Measurements from ENCODE around the gene RARA.

RARA gene

DNA sequence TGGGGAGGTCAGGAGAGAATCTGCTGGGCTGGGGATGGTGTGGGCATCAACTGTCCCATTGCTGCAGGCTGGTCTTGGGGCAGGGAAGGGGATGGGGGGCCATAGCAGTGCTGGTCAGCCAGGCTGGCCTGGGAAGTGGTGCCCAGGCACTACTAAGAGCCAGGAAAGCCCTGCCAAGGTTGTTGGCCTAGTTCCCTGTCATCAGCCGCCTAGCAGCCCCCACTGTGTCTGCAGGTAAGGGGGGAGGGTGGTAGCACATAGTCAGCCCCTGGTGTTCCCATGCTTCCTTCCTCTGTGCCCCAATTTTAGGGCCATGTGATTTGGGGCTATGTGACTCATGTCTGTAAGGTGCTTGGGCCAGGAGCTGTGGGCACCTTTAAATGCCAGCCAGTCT lies 37.8 kb downstream of the RARA start:
- no peak for DNase-seq

DNA sequence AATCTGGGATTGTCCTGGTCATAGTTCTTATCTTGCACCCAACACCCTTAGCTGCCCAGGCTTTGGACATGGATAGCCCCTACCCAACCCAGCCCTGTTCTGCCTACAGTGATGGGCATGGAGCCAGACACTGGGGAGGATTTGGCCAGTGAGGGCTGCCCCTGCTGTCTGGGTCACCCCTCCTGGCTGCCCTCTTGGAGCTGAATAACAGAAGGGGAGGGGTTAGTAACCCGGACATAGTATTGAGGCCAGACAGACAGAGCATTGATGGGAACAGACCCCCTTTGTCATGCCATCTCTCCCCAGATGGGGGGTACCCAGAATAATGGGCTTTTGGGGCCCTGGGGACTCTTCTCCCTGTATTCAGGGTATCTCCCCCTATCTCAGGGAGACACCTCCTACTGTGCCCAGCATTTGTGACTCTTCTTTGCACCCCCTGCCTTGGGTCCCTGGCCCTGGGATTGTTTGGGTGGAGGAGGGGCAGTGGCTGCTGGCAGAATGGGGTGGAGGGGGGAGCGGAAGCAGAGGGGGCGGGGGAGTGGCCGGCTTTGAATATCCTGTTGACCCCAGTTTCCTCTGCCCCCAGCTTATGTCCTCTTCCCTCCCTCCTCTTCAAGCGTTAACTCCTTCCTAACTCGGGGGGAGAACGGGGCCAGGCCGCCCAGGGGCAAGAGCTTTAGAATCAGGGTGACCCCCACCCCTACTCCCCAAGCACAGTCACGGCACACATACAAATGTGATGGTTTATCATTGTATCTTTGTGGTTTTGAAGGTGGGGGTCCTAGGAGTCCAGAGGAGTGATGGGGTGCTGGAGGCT lies 38.5 kb downstream of the RARA start:
- no peak for DNase-seq

DNA sequence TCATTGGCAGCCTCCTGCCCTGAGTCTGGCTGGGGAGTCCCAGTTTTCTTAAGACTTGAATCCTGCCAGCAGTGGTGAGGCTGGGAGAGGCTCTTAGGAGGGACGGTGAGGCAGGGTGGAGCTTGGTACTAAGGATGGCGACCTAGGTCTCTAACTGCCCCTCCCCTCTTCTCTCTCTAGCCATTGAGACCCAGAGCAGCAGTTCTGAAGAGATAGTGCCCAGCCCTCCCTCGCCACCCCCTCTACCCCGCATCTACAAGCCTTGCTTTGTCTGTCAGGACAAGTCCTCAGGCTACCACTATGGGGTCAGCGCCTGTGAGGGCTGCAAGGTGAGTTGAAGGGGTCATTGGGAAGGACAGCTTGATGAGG lies 39.1 kb downstream of the RARA start:
- no peak for DNase-seq

DNA sequence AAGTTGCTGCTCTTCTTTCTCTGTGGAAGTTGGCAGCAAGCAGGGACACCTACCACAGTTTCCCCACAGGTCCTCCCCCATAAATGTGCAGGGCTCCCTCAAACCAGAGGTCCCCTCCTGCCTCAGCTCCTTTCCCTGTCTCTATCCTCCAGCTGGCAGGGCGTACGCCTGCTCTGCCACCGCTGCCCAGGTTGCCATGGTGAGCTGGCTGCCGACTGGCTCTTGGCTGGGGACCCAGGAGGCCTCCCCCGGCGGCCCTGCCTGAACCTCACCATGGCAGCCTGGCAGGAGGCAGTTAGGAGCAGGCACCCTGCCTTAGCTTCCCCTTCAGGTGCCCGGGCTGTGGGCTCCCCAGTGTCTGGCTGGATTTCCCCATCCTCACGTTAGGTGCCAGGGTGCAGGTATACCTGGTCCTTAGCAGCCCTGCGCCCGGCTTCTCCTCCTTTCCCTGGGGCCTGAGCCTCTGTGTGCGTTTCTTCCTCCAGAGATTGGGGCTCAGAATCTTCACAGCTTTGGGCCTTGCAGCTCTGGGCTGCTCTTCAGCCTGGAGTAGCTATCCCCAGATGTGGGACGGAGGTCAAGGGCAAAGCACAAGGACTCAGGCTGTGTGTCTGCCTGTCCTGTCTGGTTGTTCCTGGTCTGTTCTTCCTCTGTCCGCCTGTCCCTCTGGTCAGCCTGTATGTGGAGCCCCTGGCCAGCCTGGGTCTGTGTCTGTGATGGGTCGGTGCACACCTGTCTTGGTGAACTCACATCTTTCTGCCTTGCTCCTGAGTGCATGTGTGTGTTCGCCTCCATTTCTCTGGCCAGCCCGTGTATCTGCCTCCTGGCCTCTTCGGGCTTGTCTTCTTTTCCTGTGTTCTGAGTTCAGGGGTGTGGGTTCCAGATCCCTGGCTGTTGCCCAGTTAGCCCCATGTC lies 39.8 kb downstream of the RARA start:
- peak; percentile 59 for DNase-seq

DNA sequence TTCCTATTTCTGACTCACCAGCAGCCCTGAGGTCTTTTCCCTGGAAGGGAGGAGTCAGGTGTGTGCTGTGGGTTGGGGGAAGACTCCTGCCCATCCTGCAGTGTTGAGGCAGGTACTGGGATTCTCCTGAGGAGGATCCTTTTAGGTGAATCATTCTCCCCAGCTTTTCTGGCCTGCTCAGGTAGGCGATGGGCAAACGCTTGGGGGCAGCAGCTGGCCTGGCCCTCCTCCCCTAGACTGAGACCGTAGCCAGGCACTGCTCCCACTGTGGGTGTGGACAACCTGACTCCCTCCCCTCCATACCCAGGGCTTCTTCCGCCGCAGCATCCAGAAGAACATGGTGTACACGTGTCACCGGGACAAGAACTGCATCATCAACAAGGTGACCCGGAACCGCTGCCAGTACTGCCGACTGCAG lies 40.5 kb downstream of the RARA start:
- no peak for DNase-seq

DNA sequence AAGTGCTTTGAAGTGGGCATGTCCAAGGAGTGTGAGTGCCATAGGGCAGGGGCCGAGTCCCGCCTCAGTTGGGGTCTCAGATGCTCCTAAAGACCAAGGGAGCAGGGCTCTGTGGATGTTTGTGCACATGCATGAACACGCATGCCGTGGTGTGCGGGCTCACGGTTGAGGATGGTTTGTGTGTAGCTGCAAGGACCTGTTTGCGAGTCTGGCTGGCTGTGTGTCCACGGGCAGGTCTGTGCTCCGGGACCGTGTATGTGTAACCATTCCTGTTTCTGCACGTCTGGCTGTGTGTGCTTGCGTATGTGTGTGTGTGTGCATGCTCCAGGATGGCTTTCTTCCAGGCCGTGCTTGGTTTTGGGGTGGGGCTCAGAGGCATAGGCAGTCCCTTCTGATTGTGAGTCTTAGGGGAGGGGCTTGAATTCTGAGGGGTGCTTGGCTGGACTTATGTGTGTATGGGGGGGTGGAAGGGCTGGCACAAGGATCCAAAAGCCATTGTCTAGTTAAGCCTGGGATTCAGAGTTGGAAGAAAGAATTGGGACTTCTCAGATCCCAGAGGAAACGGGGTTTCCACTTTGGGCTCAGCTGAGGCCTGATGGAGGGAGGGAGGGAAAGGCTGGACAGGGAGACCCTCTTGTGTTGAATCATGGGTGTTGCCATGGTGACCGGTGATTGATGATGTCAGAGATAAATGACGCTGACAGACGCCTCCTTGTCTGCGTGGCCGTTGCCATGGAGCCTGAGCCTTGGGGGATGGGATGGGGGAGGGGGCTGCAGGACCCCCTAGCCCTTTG lies 41.1 kb downstream of the RARA start:
- peak; percentile 57 for DNase-seq

DNA sequence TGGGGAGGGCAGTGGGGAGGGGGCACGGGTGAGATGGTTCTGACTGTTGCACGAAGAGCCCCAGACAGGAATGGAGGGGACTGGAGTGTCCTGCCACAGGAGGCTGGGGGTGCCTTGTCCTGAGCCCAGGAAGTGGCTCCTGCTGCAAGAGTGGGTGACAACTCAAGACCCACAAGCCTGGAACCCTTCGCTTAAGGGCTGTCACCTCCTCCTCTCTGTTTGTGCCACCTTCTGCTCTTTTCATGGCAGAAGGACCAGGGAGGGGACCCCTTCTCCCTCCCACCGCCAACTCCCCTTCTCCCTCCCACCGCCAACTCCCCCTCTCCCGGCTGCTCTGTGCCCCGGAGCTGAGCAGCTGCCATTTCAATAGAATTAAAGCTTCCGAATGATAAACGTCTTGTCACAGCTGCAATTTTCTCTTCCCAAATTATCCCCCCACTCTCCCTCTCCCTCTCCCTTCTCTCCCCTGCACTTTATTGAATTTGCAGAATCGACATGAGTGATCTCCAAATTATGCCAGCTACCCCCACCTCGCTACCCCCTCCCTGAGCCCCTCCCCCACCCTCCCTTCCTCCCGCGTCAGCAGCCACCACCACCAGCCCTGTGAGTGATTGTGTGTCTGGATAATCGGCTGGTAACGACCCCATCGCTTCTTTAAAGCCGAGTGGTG lies 41.8 kb downstream of the RARA start:
- peak; percentile 67 for DNase-seq

DNA sequence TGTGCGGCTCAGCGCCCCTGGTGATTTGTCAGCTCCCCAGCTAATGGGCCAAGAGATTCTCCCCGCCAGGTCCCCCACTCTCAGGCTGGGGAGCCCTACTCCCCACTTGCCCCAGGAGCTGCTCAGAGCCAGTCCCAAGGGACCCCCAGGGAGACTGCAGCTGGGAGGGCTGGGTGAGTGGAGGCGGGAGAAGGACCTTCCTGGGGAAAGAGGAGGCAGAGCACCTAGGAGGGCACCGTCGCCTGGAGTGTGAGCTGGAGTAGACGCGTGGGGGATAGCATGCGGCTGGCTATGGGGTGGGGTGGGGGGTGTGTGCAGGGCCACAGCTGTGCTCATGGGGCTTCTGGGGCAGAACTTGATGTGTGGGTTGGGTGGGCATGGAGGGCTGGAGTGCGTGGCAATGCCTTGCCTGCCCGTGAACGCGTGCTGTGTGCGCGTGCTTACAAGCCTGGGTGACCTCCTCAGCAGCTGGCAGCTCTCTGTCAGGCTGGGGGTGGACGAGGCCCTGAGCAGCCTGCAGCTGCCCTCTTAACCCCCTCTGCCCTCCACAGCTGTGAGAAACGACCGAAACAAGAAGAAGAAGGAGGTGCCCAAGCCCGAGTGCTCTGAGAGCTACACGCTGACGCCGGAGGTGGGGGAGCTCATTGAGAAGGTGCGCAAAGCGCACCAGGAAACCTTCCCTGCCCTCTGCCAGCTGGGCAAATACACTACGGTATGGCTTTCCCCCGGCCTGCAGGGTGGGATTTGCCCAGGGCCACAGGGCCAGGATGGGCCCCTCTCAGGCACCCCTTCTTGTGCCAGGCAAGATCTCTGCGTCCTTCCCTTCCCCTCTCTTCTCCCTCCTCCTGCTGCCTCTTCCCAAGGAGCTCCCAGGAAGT lies 42.6 kb downstream of the RARA start:
- DNase-seq, result peak; percentile 64

DNA sequence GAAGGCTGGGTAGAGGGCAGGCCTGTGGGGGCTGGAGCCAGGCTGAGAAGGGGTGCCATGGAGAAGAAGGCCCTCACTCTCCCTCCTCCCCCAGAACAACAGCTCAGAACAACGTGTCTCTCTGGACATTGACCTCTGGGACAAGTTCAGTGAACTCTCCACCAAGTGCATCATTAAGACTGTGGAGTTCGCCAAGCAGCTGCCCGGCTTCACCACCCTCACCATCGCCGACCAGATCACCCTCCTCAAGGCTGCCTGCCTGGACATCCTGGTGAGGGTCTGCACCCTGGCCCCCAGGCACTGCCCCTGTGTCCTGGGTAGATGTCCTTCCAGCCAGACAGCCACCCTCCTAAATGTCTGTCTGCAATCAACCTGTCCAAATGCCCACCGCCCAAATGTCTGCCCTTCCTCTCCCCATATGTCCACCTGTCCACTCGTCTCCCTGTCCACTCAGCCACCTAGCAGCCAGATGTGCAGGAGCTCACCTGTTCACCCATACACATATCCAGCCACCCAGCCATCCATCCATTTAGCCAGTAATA lies 43.3 kb downstream of the RARA start:
- DNase-seq, result no peak

DNA sequence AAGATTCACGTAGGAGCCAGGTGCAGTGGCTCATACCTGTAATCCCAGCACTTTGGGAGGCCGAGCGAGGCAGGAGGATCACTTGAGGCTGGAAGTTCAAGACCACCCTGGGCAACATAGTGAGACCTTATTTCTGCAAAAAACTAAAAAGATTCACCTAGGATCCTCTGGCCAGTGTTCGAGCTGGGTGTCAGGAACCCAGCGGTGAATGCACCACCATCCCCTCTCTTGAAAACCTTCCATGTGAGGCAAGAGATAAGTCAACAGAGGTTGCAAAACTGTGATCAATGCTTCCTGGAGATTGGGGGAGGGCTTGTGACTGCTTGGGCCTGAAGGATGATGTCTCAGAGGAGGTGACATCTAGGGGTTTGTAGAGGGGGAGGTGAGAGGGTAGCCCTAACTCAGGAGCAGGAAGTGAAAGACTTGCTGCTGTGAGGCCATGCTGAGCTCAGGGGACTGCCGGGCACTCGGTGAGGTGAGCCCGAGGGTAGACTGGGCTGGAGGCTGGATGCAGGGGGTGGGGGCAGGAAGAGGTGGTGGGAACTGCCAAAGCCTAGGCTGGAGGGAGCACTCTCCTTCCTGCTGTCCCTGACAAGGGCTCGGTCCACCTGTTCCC lies 43.9 kb downstream of the RARA start:
- no peak for DNase-seq

DNA sequence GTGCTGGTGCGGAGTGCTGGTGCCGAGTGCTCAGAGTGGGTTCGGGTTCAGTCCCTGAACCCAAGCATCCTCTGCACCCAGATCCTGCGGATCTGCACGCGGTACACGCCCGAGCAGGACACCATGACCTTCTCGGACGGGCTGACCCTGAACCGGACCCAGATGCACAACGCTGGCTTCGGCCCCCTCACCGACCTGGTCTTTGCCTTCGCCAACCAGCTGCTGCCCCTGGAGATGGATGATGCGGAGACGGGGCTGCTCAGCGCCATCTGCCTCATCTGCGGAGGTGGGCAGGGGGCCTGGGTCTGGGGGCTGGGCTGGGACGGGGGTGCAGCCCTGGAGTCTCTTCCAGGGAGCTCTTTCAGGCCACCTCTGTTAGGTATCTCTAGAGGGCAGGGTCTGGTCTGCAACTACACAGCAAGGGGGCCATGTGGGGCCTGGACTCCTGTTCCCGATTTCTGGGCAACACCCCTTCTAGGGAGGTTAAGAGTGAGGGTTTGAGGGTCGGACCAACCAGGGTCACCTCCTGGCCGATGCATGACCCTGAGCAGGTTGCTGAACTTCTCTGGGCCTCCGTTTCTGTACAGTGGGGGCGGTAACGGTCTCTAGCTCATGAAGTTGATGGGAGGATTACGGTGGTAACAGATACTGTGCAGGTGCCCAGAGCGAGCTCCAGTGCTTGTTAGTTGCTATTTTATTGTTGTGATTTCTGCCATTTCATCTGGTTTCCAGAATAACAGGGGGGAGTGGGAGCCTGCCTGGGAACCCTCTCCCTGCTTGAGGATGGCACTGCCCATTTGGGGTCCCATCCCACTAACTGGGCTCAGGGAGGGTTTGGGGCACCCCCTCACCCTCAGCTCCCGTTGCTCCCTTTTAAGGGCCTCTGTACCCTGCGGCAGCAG lies 45.5 kb downstream of the RARA start:
- DNase-seq, result no peak

DNA sequence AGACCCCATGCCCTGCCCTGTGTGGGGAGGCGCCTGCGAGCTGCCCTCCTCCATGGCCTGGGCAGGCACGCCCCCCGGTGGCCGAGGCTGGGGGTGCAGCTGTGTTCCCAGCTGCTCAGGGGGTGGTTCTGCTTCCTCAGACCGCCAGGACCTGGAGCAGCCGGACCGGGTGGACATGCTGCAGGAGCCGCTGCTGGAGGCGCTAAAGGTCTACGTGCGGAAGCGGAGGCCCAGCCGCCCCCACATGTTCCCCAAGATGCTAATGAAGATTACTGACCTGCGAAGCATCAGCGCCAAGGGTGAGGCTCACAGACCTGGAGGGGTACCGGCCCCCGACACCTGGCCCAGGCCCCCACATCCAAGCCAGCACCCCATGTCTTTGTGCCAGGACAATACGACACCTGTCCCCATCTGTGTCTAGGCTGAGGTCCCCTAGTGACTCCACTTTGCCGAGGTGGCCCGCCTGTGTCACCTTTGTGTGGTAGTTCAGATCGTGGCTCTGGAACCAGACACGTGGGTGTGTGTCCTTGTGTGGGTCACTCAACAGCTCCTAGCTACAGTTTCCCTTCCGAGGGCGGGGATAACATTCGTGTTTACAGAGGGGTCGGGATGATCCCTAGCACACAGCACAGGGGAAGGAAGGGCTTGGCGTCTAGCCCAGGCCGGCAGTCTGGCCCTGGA lies 46.3 kb downstream of the RARA start:
- peak; percentile 16 for DNase-seq

DNA sequence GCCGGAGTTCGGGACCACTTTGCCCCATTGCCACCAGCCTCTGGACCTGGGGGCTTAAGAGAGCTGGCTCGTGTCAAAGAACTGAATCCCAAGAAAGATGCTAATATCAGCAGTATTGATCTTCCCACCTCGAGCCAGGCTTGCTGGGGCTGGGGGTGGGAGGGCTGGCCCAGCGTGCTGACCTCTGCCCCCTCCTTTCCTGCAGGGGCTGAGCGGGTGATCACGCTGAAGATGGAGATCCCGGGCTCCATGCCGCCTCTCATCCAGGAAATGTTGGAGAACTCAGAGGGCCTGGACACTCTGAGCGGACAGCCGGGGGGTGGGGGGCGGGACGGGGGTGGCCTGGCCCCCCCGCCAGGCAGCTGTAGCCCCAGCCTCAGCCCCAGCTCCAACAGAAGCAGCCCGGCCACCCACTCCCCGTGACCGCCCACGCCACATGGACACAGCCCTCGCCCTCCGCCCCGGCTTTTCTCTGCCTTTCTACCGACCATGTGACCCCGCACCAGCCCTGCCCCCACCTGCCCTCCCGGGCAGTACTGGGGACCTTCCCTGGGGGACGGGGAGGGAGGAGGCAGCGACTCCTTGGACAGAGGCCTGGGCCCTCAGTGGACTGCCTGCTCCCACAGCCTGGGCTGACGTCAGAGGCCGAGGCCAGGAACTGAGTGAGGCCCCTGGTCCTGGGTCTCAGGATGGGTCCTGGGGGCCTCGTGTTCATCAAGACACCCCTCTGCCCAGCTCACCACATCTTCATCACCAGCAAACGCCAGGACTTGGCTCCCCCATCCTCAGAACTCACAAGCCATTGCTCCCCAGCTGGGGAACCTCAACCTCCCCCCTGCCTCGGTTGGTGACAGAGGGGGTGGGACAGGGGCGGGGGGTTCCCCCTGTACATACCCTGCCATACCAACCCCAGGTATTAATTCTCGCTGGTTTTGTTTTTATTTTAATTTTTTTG lies 47.1 kb downstream of the RARA start:
- no peak for DNase-seq

DNA sequence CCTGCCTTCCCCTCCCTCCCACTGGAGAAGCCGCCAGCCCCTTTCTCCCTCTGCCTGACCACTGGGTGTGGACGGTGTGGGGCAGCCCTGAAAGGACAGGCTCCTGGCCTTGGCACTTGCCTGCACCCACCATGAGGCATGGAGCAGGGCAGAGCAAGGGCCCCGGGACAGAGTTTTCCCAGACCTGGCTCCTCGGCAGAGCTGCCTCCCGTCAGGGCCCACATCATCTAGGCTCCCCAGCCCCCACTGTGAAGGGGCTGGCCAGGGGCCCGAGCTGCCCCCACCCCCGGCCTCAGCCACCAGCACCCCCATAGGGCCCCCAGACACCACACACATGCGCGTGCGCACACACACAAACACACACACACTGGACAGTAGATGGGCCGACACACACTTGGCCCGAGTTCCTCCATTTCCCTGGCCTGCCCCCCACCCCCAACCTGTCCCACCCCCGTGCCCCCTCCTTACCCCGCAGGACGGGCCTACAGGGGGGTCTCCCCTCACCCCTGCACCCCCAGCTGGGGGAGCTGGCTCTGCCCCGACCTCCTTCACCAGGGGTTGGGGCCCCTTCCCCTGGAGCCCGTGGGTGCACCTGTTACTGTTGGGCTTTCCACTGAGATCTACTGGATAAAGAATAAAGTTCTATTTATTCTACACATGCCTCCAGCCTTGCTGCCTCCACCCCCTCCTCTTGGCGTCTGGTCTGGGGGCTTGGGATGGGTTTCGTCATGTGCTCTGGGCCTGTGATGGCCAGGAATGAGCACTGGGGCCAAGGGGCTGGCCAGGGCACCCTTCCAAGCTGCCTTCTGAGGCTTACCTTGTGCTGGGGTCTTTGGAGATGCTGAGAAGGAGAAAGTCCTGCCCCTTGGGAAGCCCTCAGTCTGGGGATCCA lies 48.3 kb downstream of the RARA start:
- no peak for DNase-seq

DNA sequence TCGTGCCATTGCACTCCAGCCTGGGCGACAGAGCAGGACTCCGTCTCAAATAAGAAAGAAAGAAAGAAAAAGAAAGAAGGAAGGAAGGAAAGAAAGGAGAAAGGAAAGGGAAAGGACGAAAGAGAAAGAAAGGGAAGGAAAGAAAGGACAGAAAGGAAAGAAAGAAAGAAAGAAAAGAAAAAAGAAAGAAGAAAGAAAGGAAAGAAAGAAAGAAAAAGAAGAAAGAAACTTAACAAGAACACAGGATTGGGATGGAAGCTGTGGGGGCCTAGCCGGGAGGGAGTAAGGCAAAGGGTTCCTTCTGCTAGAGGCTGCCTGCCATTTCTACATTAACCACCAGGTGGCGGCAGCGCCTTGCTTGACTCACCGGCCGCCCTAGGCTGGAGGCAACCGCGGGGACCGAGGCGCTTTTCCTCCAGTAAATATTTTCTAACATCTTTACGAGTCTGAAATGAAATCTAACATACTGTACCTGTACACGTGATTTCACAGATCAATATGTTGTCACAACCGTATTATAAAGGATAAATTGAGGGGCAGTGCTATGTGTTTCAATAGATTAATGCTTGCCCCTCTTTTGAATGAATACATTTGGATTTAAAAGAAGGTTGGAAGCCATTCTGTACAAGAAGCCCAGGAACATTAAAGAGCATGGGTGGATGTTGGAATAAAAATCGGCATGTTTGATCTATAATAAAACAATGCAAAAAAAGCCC lies 49.5 kb downstream of the RARA start:
- peak; percentile 57 for DNase-seq

DNA sequence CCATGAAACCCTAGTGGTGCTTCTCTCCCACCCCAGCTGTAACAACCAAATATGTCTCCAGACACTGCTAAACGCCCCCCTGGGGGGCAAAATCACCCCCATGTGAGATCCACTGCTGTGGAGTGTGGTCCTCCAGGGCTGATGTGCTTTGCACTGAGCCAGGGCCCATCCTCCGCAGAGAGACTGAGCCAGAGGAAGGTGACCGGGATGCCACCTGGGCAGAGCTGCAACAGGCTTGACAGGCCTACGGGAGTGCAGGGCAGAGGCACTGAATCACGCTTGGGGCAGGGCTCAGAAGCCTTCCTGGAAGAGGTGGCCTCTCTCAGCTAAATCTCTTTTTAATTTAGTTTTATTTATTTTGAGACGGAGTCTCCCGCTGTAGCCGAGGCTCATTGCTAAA lies 51.1 kb downstream of the RARA start:
- DNase-seq, result no peak
